ENCODE results near the gene BRMS1L.

DNA sequence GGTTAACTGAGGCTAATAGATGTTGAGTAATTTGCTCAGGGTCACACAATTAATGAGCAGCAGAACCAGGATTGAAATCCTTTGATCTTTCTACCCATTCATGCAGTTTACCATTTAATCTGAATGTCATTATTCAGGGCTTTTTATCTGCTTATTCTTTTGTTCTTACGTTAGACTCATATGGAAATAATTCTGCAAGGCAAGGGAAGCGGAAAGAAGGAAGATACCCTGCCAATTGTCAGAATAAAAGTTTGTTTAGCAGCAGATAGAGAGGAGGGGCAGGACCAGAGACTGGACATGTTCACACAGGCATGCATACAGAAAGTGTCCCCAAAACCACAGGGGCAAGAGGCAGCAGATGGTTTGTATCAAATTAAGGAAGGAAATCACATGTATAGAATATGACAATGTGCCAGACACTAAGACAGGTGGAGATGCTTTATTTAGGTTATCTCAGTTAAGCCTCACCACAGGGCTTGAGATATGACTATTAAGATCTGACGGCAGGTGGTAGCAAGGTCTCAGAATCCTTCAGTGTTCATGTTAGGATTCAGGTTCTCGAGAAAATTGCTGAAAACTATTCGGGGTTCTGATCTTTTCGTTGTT, 29.8 kb downstream of the BRMS1L start:
- TF ChIP-seq, protein P1, sequence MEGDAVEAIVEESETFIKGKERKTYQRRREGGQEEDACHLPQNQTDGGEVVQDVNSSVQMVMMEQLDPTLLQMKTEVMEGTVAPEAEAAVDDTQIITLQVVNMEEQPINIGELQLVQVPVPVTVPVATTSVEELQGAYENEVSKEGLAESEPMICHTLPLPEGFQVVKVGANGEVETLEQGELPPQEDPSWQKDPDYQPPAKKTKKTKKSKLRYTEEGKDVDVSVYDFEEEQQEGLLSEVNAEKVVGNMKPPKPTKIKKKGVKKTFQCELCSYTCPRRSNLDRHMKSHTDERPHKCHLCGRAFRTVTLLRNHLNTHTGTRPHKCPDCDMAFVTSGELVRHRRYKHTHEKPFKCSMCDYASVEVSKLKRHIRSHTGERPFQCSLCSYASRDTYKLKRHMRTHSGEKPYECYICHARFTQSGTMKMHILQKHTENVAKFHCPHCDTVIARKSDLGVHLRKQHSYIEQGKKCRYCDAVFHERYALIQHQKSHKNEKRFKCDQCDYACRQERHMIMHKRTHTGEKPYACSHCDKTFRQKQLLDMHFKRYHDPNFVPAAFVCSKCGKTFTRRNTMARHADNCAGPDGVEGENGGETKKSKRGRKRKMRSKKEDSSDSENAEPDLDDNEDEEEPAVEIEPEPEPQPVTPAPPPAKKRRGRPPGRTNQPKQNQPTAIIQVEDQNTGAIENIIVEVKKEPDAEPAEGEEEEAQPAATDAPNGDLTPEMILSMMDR (conservative IDR thresholded peaks at IDR 0.05; ENCODE audit: low read depth in 2 of 2) = no peak
- TF ChIP-seq, protein P2, sequence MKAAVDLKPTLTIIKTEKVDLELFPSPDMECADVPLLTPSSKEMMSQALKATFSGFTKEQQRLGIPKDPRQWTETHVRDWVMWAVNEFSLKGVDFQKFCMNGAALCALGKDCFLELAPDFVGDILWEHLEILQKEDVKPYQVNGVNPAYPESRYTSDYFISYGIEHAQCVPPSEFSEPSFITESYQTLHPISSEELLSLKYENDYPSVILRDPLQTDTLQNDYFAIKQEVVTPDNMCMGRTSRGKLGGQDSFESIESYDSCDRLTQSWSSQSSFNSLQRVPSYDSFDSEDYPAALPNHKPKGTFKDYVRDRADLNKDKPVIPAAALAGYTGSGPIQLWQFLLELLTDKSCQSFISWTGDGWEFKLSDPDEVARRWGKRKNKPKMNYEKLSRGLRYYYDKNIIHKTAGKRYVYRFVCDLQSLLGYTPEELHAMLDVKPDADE (IDR thresholded peaks at IDR 0.05) = no peak
